K562 treated with DMSO at 1 percent for 12 hours (cell line): Measurements from ENCODE around the gene MARCHF6. TPM values are rescaled to one million over a fixed set of nuclear protein-coding genes. Genes with fewer than 3 reads are reported as not detected.

ENCODE experiments used
- total RNA-seq: library from RNA; unstranded; fragments of 300-600 nt; gene quantifications from 2 replicates; pipeline ENCODE4 v1.2.3, GENCODE V29; 2022; ENCODE audit not compliant: insufficient read depth

MARCHF6 gene, protein sequence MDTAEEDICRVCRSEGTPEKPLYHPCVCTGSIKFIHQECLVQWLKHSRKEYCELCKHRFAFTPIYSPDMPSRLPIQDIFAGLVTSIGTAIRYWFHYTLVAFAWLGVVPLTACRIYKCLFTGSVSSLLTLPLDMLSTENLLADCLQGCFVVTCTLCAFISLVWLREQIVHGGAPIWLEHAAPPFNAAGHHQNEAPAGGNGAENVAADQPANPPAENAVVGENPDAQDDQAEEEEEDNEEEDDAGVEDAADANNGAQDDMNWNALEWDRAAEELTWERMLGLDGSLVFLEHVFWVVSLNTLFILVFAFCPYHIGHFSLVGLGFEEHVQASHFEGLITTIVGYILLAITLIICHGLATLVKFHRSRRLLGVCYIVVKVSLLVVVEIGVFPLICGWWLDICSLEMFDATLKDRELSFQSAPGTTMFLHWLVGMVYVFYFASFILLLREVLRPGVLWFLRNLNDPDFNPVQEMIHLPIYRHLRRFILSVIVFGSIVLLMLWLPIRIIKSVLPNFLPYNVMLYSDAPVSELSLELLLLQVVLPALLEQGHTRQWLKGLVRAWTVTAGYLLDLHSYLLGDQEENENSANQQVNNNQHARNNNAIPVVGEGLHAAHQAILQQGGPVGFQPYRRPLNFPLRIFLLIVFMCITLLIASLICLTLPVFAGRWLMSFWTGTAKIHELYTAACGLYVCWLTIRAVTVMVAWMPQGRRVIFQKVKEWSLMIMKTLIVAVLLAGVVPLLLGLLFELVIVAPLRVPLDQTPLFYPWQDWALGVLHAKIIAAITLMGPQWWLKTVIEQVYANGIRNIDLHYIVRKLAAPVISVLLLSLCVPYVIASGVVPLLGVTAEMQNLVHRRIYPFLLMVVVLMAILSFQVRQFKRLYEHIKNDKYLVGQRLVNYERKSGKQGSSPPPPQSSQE
- 56.1 and 88.6 TPM in 2 replicates for total RNA-seq

DNA sequence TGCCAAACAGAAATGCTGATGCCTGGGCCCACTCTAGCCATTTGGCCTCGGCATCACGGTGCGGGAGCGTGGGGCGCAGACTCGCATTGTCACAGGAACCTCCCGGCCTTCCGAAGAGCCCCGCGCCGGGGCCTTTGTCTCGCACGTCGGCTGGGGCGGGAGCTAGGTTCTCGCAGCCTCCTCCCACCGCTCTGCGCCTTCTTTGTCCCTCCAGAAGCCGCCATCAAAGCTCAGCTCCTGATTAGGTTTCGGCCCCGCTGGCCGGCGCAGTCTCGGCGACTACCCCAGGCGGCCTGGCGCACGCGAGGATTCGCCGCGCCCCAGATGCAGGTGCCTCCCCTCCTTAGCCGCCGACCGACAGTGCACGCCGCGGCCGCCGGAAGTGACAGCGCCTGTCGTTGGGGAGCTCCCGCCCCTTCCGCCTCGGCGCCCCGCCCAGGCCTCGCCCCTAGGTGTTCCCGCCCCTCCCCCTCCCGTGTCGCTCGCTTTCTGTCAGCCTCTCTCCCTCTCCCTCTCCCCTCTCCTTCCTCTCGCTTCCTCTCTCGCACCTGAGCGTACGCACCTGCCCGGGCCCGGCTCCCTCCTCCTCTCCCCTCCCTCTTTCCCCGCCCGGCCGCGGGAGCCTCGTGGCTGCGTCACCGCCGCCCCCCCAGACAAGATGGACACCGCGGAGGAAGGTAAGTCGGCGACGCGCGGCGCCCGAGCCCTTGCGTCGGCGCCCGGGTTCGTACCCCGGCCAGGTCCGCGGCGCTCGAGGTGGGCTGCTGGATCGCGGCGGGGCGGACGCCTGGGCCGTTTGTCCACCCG lies at the start of gene MARCHF6:
MARCHF6 (plus strand) TSS at position 455 of the 807 bp plus-strand sequence; CDS start at position 659, 204 bp downstream.

DNA sequence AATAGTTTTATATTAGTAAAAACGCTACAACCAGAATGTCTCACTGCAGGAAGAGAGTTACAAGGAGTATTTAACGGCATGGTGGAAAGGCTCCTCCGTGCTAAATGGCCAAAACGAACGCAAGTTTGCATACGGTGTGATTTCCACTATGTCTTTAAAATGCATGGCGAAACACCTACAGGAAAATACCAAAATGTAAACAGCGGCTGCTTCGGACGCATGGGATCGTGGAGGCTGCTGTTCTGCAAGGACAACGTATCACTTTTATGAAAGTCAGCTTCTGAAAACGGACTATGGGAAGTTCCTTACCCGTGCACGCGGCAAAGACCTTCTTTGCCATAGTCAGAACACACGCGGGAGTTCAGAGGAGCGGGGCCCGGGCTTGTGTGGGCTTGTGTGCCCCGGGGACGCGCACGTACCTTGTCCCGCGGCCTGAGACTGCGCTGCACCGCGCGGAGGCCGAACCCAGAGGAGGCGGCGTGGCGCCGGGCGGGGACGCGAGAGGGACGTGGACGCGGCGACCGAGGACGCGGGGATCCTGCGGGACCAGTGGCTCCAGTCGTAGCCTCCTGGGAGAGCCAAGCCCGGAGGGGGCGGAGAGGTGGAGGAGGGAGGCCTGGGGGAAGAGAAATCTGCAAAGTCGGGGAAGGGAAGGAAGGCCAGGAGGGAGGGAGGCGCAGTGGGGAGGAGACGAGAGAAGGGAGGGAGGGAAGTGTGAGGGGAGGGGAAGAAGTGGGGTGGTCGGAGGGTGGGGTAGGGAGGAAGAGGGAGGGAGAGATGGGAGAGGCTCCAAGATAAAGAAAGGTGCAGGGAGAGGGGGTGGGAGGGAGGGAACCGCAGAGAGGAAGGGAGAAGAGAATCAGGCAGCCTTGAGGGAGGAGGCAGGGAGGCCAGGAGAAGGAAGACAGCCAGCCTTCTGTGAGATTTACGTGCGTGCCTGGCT lies 46.0 kb upstream of the MARCHF6 start, which contains the start of gene CMBL:
CMBL (minus strand) TSS at position 697 of the 943 bp plus-strand sequence. CDS start 17,140 bp downstream, outside the sequence.

Other genes starting within 250 kb of the MARCHF6 start
- 16.6 and 26.1 TPM in 2 replicates for gene ATPSCKMT, start 103.8 kb upstream of the MARCHF6 start, total RNA-seq
- 287 and 315 TPM in 2 replicates for gene CCT5, start 103.4 kb upstream of the MARCHF6 start, total RNA-seq
- gene CMBL, start 45.8 kb upstream of the MARCHF6 start, total RNA-seq, result 67.2 and 122 TPM in 2 replicates
- 2.1 TPM in 1 of 2 replicates, not detected in the other for gene ROPN1L, start 88.2 kb downstream of the MARCHF6 start, total RNA-seq
- 0.78 and 3.5 TPM in 2 replicates for gene ANKRD33B, start 210.4 kb downstream of the MARCHF6 start, total RNA-seq